IPS DF 6.9 (cell line): ENCODE measurements around the gene FOXP1.

Experiments
- DNase-seq: peaks from one replicate; pipeline ENCODE4 v3.0.0-alpha.2; 2013; ENCODE audit warnings: low read depth, low spot score
- H3K27ac ChIP-seq: one replicate; pipeline ENCODE4 v1.5.1; 2013; ENCODE audit warnings: low read length, control low read depth
- H3K27me3 ChIP-seq: 2 replicates; pipeline ENCODE4 v1.6.1; 2013; ENCODE audit warnings: mild to moderate bottlenecking, low read length; ENCODE audit not compliant: control insufficient read depth, insufficient read depth
- H3K36me3 ChIP-seq: 2 replicates; pipeline ENCODE4 v1.6.1; 2013; ENCODE audit warnings: low read length; ENCODE audit not compliant: control insufficient read depth, insufficient read depth
- H3K4me1 ChIP-seq: 2 replicates; pipeline ENCODE4 v1.6.1; 2013; ENCODE audit warnings: low read length; ENCODE audit not compliant: control insufficient read depth, insufficient read depth
- H3K4me3 ChIP-seq: 2 replicates; pipeline ENCODE4 v1.5.1; 2013; ENCODE audit warnings: mild to moderate bottlenecking, low read length
- H3K9me3 ChIP-seq: 2 replicates; pipeline ENCODE4 v1.6.1; 2013; ENCODE audit warnings: low read length, inconsistent platforms; ENCODE audit not compliant: control insufficient read depth, insufficient read depth
- WGBS: extraction: QIAGEN DNeasy Blood & Tissue Kit; methylation state at CpG from one replicate; pipeline ENCODE4 v1.1.7; 2013; ENCODE audit warnings: mixed read lengths, missing lambda C conversion rate; ENCODE audit not compliant: insufficient read length, insufficient coverage; 5-methylcytosine and 5-hydroxymethylcytosine counted together

Gene FOXP1

GRCh38 chr3:71611099-71611498, 27.6 kb upstream of the FOXP1 start:
- Histone ChIP-seq H3K36me3 (no peaks in the 10 kb centered on the region), H3K4me1 (no peaks in the 10 kb centered on the region), H3K4me3 (no peak overlapping the region), H3K27ac (no peak overlapping the region), H3K9me3 (no peaks in the 10 kb centered on the region), H3K27me3 (no peaks in the 10 kb centered on the region)
- WGBS = no CpG with 5 or more reads among the region's 3 CpGs
- DNase-seq = no peak

- H3K36me3 ChIP-seq = no peaks in the 10 kb centered on the region
- H3K9me3 ChIP-seq = no peaks in the 10 kb centered on the region
- no peak for DNase-seq
- H3K4me1 ChIP-seq = no peaks in the 10 kb centered on the region
- no peaks in the 10 kb centered on the region for H3K27me3 ChIP-seq
- no CpG with 5 or more reads among the region's 2 CpGs for WGBS
- H3K4me3 ChIP-seq = no peak overlapping the region
- H3K27ac ChIP-seq = no peak overlapping the region
These were observed 23.8 kb upstream of the FOXP1 start for GRCh38 chr3:71607364-71607763.

- H3K4me3 ChIP-seq = no peak overlapping the region
- no peaks in the 10 kb centered on the region for H3K4me1 ChIP-seq
- no peak overlapping the region for H3K27ac ChIP-seq
- DNase-seq = no peak
- H3K36me3 ChIP-seq = no peaks in the 10 kb centered on the region
- no CpG with 5 or more reads among the region's 5 CpGs for WGBS
- H3K27me3 ChIP-seq = no peaks in the 10 kb centered on the region
- H3K9me3 ChIP-seq = no peaks in the 10 kb centered on the region
These were observed 23.1 kb upstream of the FOXP1 start for GRCh38 chr3:71606582-71606981.

GRCh38 chr3:71602256-71602655, 18.7 kb upstream of the FOXP1 start:
- Histone ChIP-seq H3K36me3 (no peaks in the 10 kb centered on the region), H3K27me3 (no peaks in the 10 kb centered on the region), H3K4me1 (no peaks in the 10 kb centered on the region), H3K4me3 (no peak overlapping the region), H3K9me3 (no peaks in the 10 kb centered on the region), H3K27ac (no peak overlapping the region)
- no peak for DNase-seq
- no CpG with 5 or more reads among the region's 2 CpGs for WGBS

GRCh38 chr3:71601811-71602210, 18.3 kb upstream of the FOXP1 start:
- no peak for DNase-seq
- H3K4me3 ChIP-seq = no peak overlapping the region
- no peaks in the 10 kb centered on the region for H3K27me3 ChIP-seq
- no CpG with 5 or more reads among the region's 5 CpGs for WGBS
- no peaks in the 10 kb centered on the region for H3K9me3 ChIP-seq
- no peaks in the 10 kb centered on the region for H3K4me1 ChIP-seq
- H3K27ac ChIP-seq = no peak overlapping the region
- H3K36me3 ChIP-seq = no peaks in the 10 kb centered on the region

GRCh38 chr3:71600646-71601288, 17.2 kb upstream of the FOXP1 start:
- Histone ChIP-seq H3K4me3 (no peak overlapping the region), H3K36me3 (no peaks in the 10 kb centered on the region), H3K9me3 (no peaks in the 10 kb centered on the region), H3K27me3 (no peaks in the 10 kb centered on the region), H3K27ac (no peak overlapping the region), H3K4me1 (no peaks in the 10 kb centered on the region)
- no peak for DNase-seq
- no CpG with 5 or more reads among the region's 3 CpGs for whole genome bisulfite sequencing

- Histone ChIP-seq H3K4me1 (no peaks in the 10 kb centered on the region), H3K27me3 (no peaks in the 10 kb centered on the region), H3K27ac (no peak overlapping the region), H3K4me3 (no peak overlapping the region), H3K9me3 (no peaks in the 10 kb centered on the region), H3K36me3 (no peaks in the 10 kb centered on the region)
- no CpG with 5 or more reads among the region's 1 CpG for WGBS
- no peak for DNase-seq
These were observed 15.9 kb upstream of the FOXP1 start for GRCh38 chr3:71599416-71599815.

- no peaks in the 10 kb centered on the region for H3K27me3 ChIP-seq
- no CpG with 5 or more reads among the region's 3 CpGs for WGBS
- H3K27ac ChIP-seq = no peak overlapping the region
- DNase-seq = no peak
- H3K9me3 ChIP-seq = no peaks in the 10 kb centered on the region
- H3K4me1 ChIP-seq = no peaks in the 10 kb centered on the region
- no peaks in the 10 kb centered on the region for H3K36me3 ChIP-seq
- H3K4me3 ChIP-seq = no peak overlapping the region
These were observed 14.8 kb upstream of the FOXP1 start for GRCh38 chr3:71598292-71598691.

GRCh38 chr3:71597286-71597685, 13.8 kb upstream of the FOXP1 start:
- Histone ChIP-seq H3K27me3 (no peaks in the 10 kb centered on the region), H3K27ac (no peak overlapping the region), H3K4me3 (no peak overlapping the region), H3K36me3 (no peaks in the 10 kb centered on the region), H3K4me1 (no peaks in the 10 kb centered on the region), H3K9me3 (no peaks in the 10 kb centered on the region)
- DNase-seq = no peak
- WGBS = no CpG with 5 or more reads among the region's 1 CpG

GRCh38 chr3:71593106-71593505, 9.6 kb upstream of the FOXP1 start:
- H3K4me3 ChIP-seq = no peak overlapping the region
- WGBS = no CpG with 5 or more reads among the region's 3 CpGs
- no peaks in the 10 kb centered on the region for H3K4me1 ChIP-seq
- H3K36me3 ChIP-seq = no peaks in the 10 kb centered on the region
- no peak for DNase-seq
- no peaks in the 10 kb centered on the region for H3K27me3 ChIP-seq
- H3K9me3 ChIP-seq = no peaks in the 10 kb centered on the region
- no peak overlapping the region for H3K27ac ChIP-seq

- DNase-seq = no peak
- H3K4me3 ChIP-seq = no peak overlapping the region
- no CpG with 5 or more reads among the region's 2 CpGs for WGBS
These were observed 7.6 kb upstream of the FOXP1 start for GRCh38 chr3:71591101-71591500.

More at GRCh38 chr3:71591101-71591500, 7.6 kb upstream of the FOXP1 start:
- H3K4me1 ChIP-seq = no peaks in the 10 kb centered on the region
- H3K27ac ChIP-seq = no peak overlapping the region
- no peaks in the 10 kb centered on the region for H3K9me3 ChIP-seq
- no peaks in the 10 kb centered on the region for H3K36me3 ChIP-seq
- no peaks in the 10 kb centered on the region for H3K27me3 ChIP-seq
